HS-5 (cell line): ENCODE measurements around the gene CEP192.

Source experiments
- DNase-seq: peaks from one replicate; pipeline ENCODE4 v3.0.0-alpha.2; 2012; ENCODE audit warnings: low read depth

CEP192 gene

DNA sequence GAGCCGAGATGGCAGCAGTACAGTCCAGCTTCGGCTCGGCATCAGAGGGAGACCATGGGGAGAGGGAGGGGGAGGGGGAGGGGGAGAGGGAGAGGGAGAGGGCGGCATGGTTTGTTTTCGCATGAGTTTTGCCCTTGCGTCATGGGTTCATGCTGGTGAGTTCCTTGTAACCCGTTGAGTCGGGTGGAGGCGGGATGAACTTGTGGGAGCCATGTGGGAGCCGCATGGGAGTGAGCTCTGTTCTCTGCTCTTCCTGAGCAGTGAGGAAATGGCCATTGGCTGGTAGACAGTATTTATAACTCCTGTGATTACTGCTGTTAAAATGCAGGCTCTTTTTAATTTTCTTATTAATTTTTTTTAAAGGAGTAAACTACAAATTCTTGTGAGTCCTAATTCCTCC is 108.0 kb downstream of the CEP192 start:
- no peak for DNase-seq

GRCh38 chr18:13100942-13101658 is 109.9 kb downstream of the CEP192 start:
- DNase-seq = no peak

DNA sequence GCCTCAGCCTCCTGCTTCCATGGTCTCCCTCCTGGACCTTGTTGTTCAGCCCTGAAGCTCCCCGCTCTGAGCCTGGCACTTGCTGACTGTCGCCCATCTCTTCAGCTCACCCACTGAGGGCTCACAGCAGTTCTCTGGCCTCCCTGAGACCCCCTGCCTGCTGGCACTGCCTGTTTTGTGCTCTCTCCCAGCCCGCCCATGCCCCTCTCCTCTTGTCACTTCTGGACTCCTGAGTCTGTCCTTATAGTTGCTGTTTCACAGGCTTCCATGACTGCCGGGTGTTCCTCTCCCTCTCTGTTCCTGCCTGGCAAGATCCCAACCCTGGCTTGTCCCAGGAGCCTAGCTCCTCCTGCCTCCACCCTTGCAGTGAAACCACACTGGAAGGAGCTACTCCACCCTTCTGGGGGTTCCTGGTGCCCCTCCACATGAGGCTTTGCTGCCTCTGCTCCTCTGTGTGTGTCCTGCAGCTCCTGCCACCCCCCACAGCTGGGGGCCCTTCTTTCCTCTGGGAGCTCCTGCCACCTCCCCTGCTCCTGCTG is 110.6 kb downstream of the CEP192 start:
- DNase-seq = no peak

DNA sequence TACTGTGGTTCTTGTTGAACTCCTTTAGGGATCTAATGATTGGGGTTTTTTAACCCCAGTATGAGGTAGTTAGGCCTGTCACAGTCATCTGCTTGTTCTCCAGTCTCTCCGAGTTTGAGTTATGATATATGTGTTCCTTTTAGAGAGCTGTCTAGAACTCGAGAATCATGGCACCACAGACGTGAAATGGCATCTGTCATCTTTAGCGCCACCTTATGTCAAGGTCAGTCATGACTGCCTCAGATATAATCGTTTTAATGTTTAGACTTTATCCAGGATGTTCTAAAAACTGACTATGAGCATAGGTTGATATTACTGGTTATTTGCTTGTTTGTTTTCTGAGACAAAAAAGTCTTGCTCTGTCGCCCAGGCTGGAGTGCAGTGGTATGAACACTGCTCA is 112.2 kb downstream of the CEP192 start:
- no peak for DNase-seq

- no peak for DNase-seq
Measured at GRCh38 chr18:13105059-13105458, 113.9 kb downstream of the CEP192 start.

DNA sequence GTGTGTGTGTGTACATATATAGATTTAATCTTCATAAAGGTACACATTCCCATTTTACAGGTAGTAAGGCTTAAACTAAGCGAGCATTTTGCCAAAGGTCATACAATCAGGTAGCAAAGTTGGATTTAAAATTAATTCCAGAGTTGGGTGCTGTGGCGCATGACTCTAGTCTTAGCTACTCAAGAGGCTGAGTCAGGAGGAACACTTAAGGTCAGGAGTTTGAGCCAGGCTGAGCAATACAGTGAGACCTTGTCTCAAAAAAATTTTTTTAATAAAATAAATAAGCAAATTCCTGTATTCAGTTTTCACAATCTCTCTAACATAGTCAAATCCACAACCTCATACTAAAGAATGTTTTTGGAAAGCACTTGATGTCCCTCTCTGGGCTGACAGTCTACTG is 115.9 kb downstream of the CEP192 start:
- DNase-seq = no peak

- DNase-seq = no peak
Measured at GRCh38 chr18:13108330-13108729, 117.2 kb downstream of the CEP192 start.

GRCh38 chr18:13110559-13110958 is 119.4 kb downstream of the CEP192 start:
- DNase-seq = no peak

DNA sequence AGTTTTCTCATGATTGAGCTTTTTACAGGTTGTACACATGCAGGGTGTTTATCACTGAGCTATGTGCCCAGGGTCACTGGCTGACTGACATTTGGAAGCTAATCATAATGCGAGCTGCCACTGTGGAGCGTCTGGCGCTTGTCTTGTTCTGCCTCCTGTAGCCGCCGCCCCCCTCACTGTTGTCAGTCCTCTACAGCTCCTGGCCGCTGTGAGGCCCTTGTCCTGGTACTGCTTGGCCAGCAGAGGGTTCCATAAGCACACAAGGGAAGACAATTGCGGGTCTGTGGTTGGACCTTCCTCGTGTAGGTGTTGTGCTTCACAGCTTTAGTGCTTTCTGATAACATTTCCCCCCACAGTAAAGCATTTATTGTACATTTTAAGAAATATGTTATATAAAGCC is 121.8 kb downstream of the CEP192 start:
- DNase-seq = no peak

GRCh38 chr18:13120255-13120654 is 129.1 kb downstream of the CEP192 start:
- DNase-seq = no peak

DNA sequence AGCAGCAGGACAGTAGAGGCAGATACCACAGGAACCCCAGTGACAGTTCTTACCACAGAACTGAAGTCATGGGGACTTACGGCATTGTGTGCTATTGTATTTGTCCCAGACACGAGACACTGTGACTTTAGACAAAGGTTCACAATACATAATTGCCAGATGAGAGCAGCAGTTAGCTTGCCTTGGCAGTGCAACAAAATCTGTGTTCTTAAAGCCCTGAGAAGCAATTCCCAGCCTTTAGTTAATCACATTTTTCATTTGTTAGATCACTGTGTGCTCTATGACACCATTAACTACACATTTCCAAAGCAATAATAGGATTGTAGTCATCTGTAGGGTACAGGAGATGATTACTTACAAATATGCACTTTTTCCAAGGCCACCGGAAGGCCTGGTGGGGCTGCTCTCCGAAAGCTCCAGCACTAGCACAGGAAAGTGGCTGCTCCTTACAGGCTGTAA is 129.8 kb downstream of the CEP192 start:
- no peak for DNase-seq

GRCh38 chr18:13124411-13124810 is 133.2 kb downstream of the CEP192 start:
- no peak for DNase-seq

DNA sequence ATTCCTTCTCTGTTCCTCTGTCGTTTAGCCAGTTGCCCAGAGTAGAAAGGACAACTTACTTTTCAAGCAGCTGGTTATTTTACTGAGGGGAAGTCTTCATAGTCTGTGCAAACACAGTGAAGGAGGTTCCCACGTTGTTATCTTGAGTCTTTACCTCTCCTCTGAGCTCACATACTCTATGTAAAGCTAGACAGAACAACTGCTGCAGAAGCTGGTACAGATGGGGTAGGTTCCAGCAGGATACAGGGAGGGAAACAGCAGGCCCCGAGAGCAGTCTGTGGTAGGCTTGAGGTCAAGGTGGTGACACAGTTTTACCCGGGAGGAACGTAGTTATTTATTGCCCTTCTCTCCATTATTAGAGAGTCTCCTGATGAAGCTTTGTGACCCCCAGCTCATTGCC is 134.0 kb downstream of the CEP192 start:
- no peak for DNase-seq

- no peak for DNase-seq
Measured at GRCh38 chr18:13126966-13127598, 135.9 kb downstream of the CEP192 start.

- DNase-seq = no peak
Measured at GRCh38 chr18:13131283-13131682, 140.1 kb downstream of the CEP192 start.

- DNase-seq = no peak
Measured at GRCh38 chr18:13134551-13135401, 143.6 kb downstream of the CEP192 start.

- no peak for DNase-seq
Measured at GRCh38 chr18:13136056-13136903, 145.1 kb downstream of the CEP192 start.

GRCh38 chr18:13136904-13137669 is 145.9 kb downstream of the CEP192 start:
- no peak for DNase-seq

- DNase-seq = no peak
Measured at GRCh38 chr18:13137670-13138419, 146.7 kb downstream of the CEP192 start.
